Endodermal cell (in vitro differentiated cells): ENCODE data around the gene DENND5B. TPM values are rescaled to one million over a fixed set of nuclear protein-coding genes. Genes with fewer than 3 reads are reported as not detected.
A peak's percentile ranks its signal among the peaks of the same experiment; 100 is the strongest.

Experiments used
- DNase-seq: peaks from one replicate; pipeline ENCODE4 v3.0.0-alpha.2; 2017
- H3K27ac ChIP-seq: 2 replicates; pipeline ENCODE4 v1.5.1; 2013; ENCODE audit warnings: mild to moderate bottlenecking, low read depth, low read length, moderate library complexity
- H3K27me3 ChIP-seq: 2 replicates; pipeline ENCODE4 v1.6.1; 2013; ENCODE audit warnings: mild to moderate bottlenecking, low read length, moderate library complexity; ENCODE audit not compliant: insufficient read depth, control insufficient read depth, poor library complexity, severe bottlenecking
- H3K36me3 ChIP-seq: 2 replicates; pipeline ENCODE4 v1.7.0; 2013; ENCODE audit warnings: mild to moderate bottlenecking, low read length, moderate library complexity; ENCODE audit not compliant: control insufficient read depth, insufficient read depth
- H3K4me1 ChIP-seq: one replicate; pipeline ENCODE4 v1.7.0; 2013; ENCODE audit warnings: low read length; ENCODE audit not compliant: control insufficient read depth, insufficient read depth
- H3K4me3 ChIP-seq: 2 replicates; pipeline ENCODE4 v1.5.1; 2013; ENCODE audit warnings: mild to moderate bottlenecking, low read length, moderate library complexity
- H3K9ac ChIP-seq: 2 replicates; pipeline ENCODE4 v1.6.1; 2013; ENCODE audit warnings: mild to moderate bottlenecking, low read length, moderate library complexity; ENCODE audit not compliant: poor library complexity, severe bottlenecking; ENCODE audit errors: extremely low read depth
- H3K9me3 ChIP-seq: 2 replicates; pipeline ENCODE4 v1.6.1; 2013; ENCODE audit warnings: mild to moderate bottlenecking, low read length, moderate library complexity; ENCODE audit not compliant: control insufficient read depth
- H3K27ac Mint-ChIP-seq: 2 replicates; pipeline ENCODE4 v1.8.0; 2020; ENCODE audit warnings: mixed read lengths
- H3K27me3 Mint-ChIP-seq: 2 replicates; pipeline ENCODE4 v1.8.0; 2021; ENCODE audit warnings: mild to moderate bottlenecking, mixed read lengths; ENCODE audit not compliant: insufficient read depth
- H3K36me3 Mint-ChIP-seq: 2 replicates; pipeline ENCODE4 v1.8.0; 2020; ENCODE audit warnings: low read depth, mixed read lengths
- H3K4me1 Mint-ChIP-seq: 2 replicates; pipeline ENCODE4 v1.8.0; 2020; ENCODE audit warnings: mixed read lengths
- H3K4me3 Mint-ChIP-seq: 2 replicates; pipeline ENCODE4 v1.8.0; 2020; ENCODE audit warnings: mild to moderate bottlenecking, moderate library complexity, mixed read lengths
- H3K9me3 Mint-ChIP-seq: 2 replicates; pipeline ENCODE4 v1.8.0; 2020; ENCODE audit warnings: mild to moderate bottlenecking, mixed read lengths
- CTCF ChIP-seq: fragments of 200-600 bp; sonication (generic); conservative IDR thresholded peaks from 2 replicates; pipeline ENCODE4 v1.5.0; 2021; ENCODE audit warnings: antibody characterized with exemption, mild to moderate bottlenecking
- WGBS, 2 experiments: methylation state at CpG; one replicate each; pipeline versions ENCODE4 v1.1.5 to v1.1.7; 2013; ENCODE audit warnings: missing lambda C conversion rate in 2 of 2, mixed read lengths in 1 of 2; ENCODE audit not compliant: insufficient coverage in 1 of 2, insufficient read length in 1 of 2; 5-methylcytosine and 5-hydroxymethylcytosine counted together
- total RNA-seq, 2 donors: library from RNA; stranded (reverse); fragmentation: NEBNext Ultra II Directional in 1 of 2; extraction: Animal tissue kit (Norgen Biotek cat#: 25700) in 1 of 2; gene quantifications; 2 replicates in 1 of 2; 3 replicates in 1 of 2; pipeline ENCODE4 v1.2.1, GENCODE V29; 2021

DENND5B gene
- total RNA-seq, 2 donors from 2014 or later: 24.5 to 34.2 TPM

GRCh38 chr12:31346267-31346666 lies 244.7 kb downstream of the DENND5B start:
- no peaks in the 10 kb centered on the region for H3K9me3 ChIP-seq
- H3K27ac ChIP-seq: no peak overlapping the region
- TF ChIP-seq CTCF: no peak
- WGBS, 2 experiments: 93 to 97% methylated on average over 6 to 9 of the region's 9 CpGs
- Mint-ChIP-seq H3K27ac (peak overlapping the region; percentile 41), H3K4me3 (no peak overlapping the region), H3K36me3 (peaks cover 4% of the 10 kb centered on the region), H3K9me3 (peaks cover 4% of the 10 kb centered on the region), H3K27me3 (no peaks in the 10 kb centered on the region), H3K4me1 (peaks cover 33% of the 10 kb centered on the region)
- no peak overlapping the region for H3K4me3 ChIP-seq
- DNase-seq: no peak
- H3K9ac ChIP-seq: no peak overlapping the region
- H3K36me3 ChIP-seq: no peaks in the 10 kb centered on the region
- no peaks in the 10 kb centered on the region for H3K4me1 ChIP-seq
- no peaks in the 10 kb centered on the region for H3K27me3 ChIP-seq

GRCh38 chr12:31343139-31343538 lies 247.8 kb downstream of the DENND5B start:
- Mint-ChIP-seq H3K4me3 (no peak overlapping the region), H3K36me3 (peaks cover 4% of the 10 kb centered on the region), H3K4me1 (peaks cover 36% of the 10 kb centered on the region), H3K9me3 (peaks cover 4% of the 10 kb centered on the region), H3K27me3 (no peaks in the 10 kb centered on the region), H3K27ac (no peak overlapping the region)
- 97 to 98% methylated on average over 5 to 8 of the region's 8 CpGs for WGBS, 2 experiments
- Histone ChIP-seq H3K36me3 (no peaks in the 10 kb centered on the region), H3K9ac (no peak overlapping the region), H3K9me3 (no peaks in the 10 kb centered on the region), H3K27ac (no peak overlapping the region), H3K27me3 (no peaks in the 10 kb centered on the region), H3K4me1 (no peaks in the 10 kb centered on the region), H3K4me3 (no peak overlapping the region)
- no peak for DNase-seq
- TF ChIP-seq CTCF: no peak

- H3K27me3 ChIP-seq: no peaks in the 10 kb centered on the region
- H3K4me1 ChIP-seq: no peaks in the 10 kb centered on the region
- H3K27ac ChIP-seq: no peak overlapping the region
- no peak for TF ChIP-seq CTCF
- no peak overlapping the region for H3K9ac ChIP-seq
- 69 to 100% methylated on average over 1 of the region's 1 CpG for WGBS, 2 experiments
- DNase-seq: no peak
- Mint-ChIP-seq H3K9me3 (peaks cover 4% of the 10 kb centered on the region), H3K27ac (no peak overlapping the region), H3K36me3 (peaks cover 4% of the 10 kb centered on the region), H3K27me3 (no peaks in the 10 kb centered on the region), H3K4me1 (peaks cover 33% of the 10 kb centered on the region), H3K4me3 (no peak overlapping the region)
- H3K9me3 ChIP-seq: no peaks in the 10 kb centered on the region
- no peak overlapping the region for H3K4me3 ChIP-seq
- no peaks in the 10 kb centered on the region for H3K36me3 ChIP-seq
Observed at GRCh38 chr12:31342286-31342685, 248.7 kb downstream of the DENND5B start.
